Fibroblast of gingiva (primary cell): ENCODE results near the gene PLOD1.
"Not testable (repeated sequence)": the region's sequence is repeated elsewhere in the genome, so short reads cannot be mapped to it uniquely, and the experiment has no call there.

ENCODE experiments used
- DNase-seq: peaks from one replicate; pipeline ENCODE4 v3.0.0-alpha.2; 2011; ENCODE audit warnings: low read depth

The PLOD1 gene

GRCh38 chr1:12006167-12006921 is 71.8 kb downstream of the PLOD1 start:
- no peak for DNase-seq

GRCh38 chr1:12007204-12007603 is 72.7 kb downstream of the PLOD1 start:
- no peak for DNase-seq

GRCh38 chr1:12008355-12008754 is 73.8 kb downstream of the PLOD1 start:
- not testable (repeated sequence) for DNase-seq

GRCh38 chr1:12009318-12009947 is 74.9 kb downstream of the PLOD1 start:
- no peak for DNase-seq

GRCh38 chr1:12010746-12011570 is 76.4 kb downstream of the PLOD1 start:
- DNase-seq: no peak

GRCh38 chr1:12011998-12012397 is 77.5 kb downstream of the PLOD1 start:
- DNase-seq: no peak

- no peak for DNase-seq
These were observed 78.2 kb downstream of the PLOD1 start for GRCh38 chr1:12012560-12013316.

GRCh38 chr1:12014141-12014991 is 79.8 kb downstream of the PLOD1 start:
- no peak for DNase-seq

- no peak for DNase-seq
These were observed 80.5 kb downstream of the PLOD1 start for GRCh38 chr1:12015001-12015491.

- DNase-seq: no peak
These were observed 81.0 kb downstream of the PLOD1 start for GRCh38 chr1:12015499-12015898.

GRCh38 chr1:12016182-12016581 is 81.7 kb downstream of the PLOD1 start:
- no peak for DNase-seq

GRCh38 chr1:12019858-12020509 is 85.5 kb downstream of the PLOD1 start:
- peak; percentile 20 for DNase-seq

GRCh38 chr1:12021616-12022015 is 87.1 kb downstream of the PLOD1 start:
- no peak for DNase-seq

- DNase-seq: no peak
These were observed 87.5 kb downstream of the PLOD1 start for GRCh38 chr1:12022036-12022435.
